B cell (primary cell): ENCODE results near the gene MYL10. TPM values are rescaled to one million over a fixed set of nuclear protein-coding genes. Genes with fewer than 3 reads are reported as not detected.

Experiments
- ATAC-seq: fragments of 200-7000 bp; cut with Tn5 transposase; one replicate; pipeline ENCODE4 v1.10.0; 2021; ENCODE audit warnings: low read depth, mild to moderate bottlenecking, moderate number of reproducible peaks, moderate library complexity
- CTCF ChIA-PET: fragments of 350-600 bp; sonication (Branson Sonifier 250); formaldehyde crosslinking; loops from one replicate; lab custom pipeline; 2021; ENCODE audit warnings: antibody characterized with exemption, inconsistent platforms; lab: Charles Lee
- POLR2A ChIA-PET: fragments of 350-600 bp; sonication (Branson Sonifier 250); formaldehyde crosslinking; loops from one replicate; lab custom pipeline; 2021; ENCODE audit warnings: antibody characterized with exemption; lab: Charles Lee
- DNase-seq: peaks from one replicate; pipeline ENCODE4 v3.0.0; 2013
- H2AFZ ChIP-seq: 2 replicates; pipeline ENCODE4 v1.6.1; 2012; ENCODE audit warnings: mild to moderate bottlenecking, low read depth, low read length; ENCODE audit not compliant: insufficient read depth, poor library complexity, severe bottlenecking
- H3K27ac ChIP-seq, 2 donors: 1 replicate in 1 of 2; 2 replicates in 1 of 2; pipeline ENCODE4 v1.5.1; 2012 to 2013; ENCODE audit warnings: low read length in 2 of 2, mild to moderate bottlenecking in 2 of 2, moderate library complexity in 1 of 2
- H3K27me3 ChIP-seq, 4 experiments: fragments of 200-600 bp in 1 of 4; sonication (generic) in 1 of 4; replicated peaks in 1 of 4; 1 replicate in 2 of 4; 2 replicates in 2 of 4; pipeline versions ENCODE4 v1.6.1 to v1.7.0; 2013 to 2016; ENCODE audit warnings: low read length in 3 of 4, mild to moderate bottlenecking in 2 of 4, mixed read lengths in 1 of 4, moderate library complexity in 1 of 4; ENCODE audit not compliant: insufficient read depth in 4 of 4, control insufficient read depth in 3 of 4; ENCODE audit errors: control extremely low read depth in 1 of 4
- H3K36me3 ChIP-seq, 2 experiments: replicated peaks in 1 of 2; 1 replicate in 1 of 2; 2 replicates in 1 of 2; pipeline versions ENCODE4 v1.6.1 to v1.7.1; 2013; ENCODE audit warnings: low read length in 1 of 2; ENCODE audit not compliant: insufficient read depth in 2 of 2, control insufficient read depth in 1 of 2; ENCODE audit errors: control extremely low read depth in 1 of 2, extremely low read depth in 1 of 2
- H3K4me1 ChIP-seq, 2 donors: fragments of 200-600 bp in 1 of 2; sonication (generic) in 1 of 2; 1 replicate in 1 of 2; 2 replicates in 1 of 2; pipeline versions ENCODE4 v1.5.1 to v1.6.1; 2013 to 2017; ENCODE audit warnings: low read length in 2 of 2; ENCODE audit not compliant: control insufficient read depth in 2 of 2, insufficient read depth in 2 of 2
- H3K4me2 ChIP-seq: replicated peaks from 2 replicates; pipeline ENCODE3; 2012; ENCODE audit warnings: mild to moderate bottlenecking, low read depth, low read length; ENCODE audit not compliant: poor library complexity, severe bottlenecking
- H3K4me3 ChIP-seq, 5 experiments: fragments of 200-600 bp in 1 of 5; sonication (generic) in 1 of 5; 1 replicate in 3 of 5; 2 replicates in 2 of 5; pipeline versions ENCODE4 v1.5.1 to v1.7.0; 2011 to 2016; ENCODE audit warnings: low read length in 4 of 5, mild to moderate bottlenecking in 4 of 5, low read depth in 2 of 5, control low read depth in 1 of 5, moderate library complexity in 1 of 5; ENCODE audit not compliant: insufficient read depth in 1 of 5; ENCODE audit errors: control extremely low read depth in 1 of 5, extremely low read depth in 1 of 5
- H3K79me2 ChIP-seq: fragments of 200-600 bp; sonication (generic); one replicate; pipeline ENCODE4 v1.6.0; 2016; ENCODE audit warnings: low read length; ENCODE audit not compliant: control insufficient read depth, insufficient read depth
- H3K9ac ChIP-seq: fragments of 200-600 bp; sonication (generic); 2 replicates; pipeline ENCODE4 v1.6.1; 2017; ENCODE audit warnings: mild to moderate bottlenecking, low read length, moderate library complexity
- H3K9me3 ChIP-seq, 3 donors: one replicate each; pipeline versions ENCODE4 v1.6.1 to v1.7.1; 2013; ENCODE audit warnings: low read length in 2 of 3; ENCODE audit not compliant: control insufficient read depth in 2 of 3, insufficient read depth in 1 of 3; ENCODE audit errors: control extremely low read depth in 1 of 3
- H4K20me1 ChIP-seq: 2 replicates; pipeline ENCODE4 v1.6.0; 2012; ENCODE audit warnings: mild to moderate bottlenecking, low read length; ENCODE audit not compliant: insufficient read depth, control insufficient read depth, poor library complexity, severe bottlenecking
- H3K27ac Mint-ChIP-seq: one replicate; pipeline ENCODE4 v1.8.0; 2021; ENCODE audit warnings: mixed read lengths
- H3K27me3 Mint-ChIP-seq: one replicate; pipeline ENCODE4 v1.8.0; 2021; ENCODE audit warnings: mixed read lengths
- H3K4me1 Mint-ChIP-seq: one replicate; pipeline ENCODE4 v1.8.0; 2021; ENCODE audit warnings: mixed read lengths
- H3K4me3 Mint-ChIP-seq: one replicate; pipeline ENCODE4 v1.8.0; 2021; ENCODE audit warnings: mixed read lengths
- H3K9me3 Mint-ChIP-seq: one replicate; pipeline ENCODE4 v1.8.0; 2022; ENCODE audit warnings: mixed read lengths; ENCODE audit not compliant: insufficient read depth
- CTCF ChIP-seq: fragments of 200-600 bp; IDR thresholded peaks from one replicate; pipeline ENCODE4 v1.8.0; 2022; ENCODE audit warnings: antibody characterized with exemption, mild to moderate bottlenecking
- EZH2 ChIP-seq: IDR thresholded peaks from 2 replicates; pipeline ENCODE4 v1.6.1; 2012; ENCODE audit warnings: borderline replicate concordance, low read depth, mild to moderate bottlenecking, moderate library complexity, low read length; ENCODE audit not compliant: insufficient read depth, poor library complexity, severe bottlenecking
- WGBS: methylation state at CpG from one replicate; pipeline ENCODE4 v1.1.5; 2013; ENCODE audit warnings: missing lambda C conversion rate; ENCODE audit not compliant: insufficient coverage; 5-methylcytosine and 5-hydroxymethylcytosine counted together
- intact Hi-C: fragments of 100-400 bp; cut with micrococcal nuclease; formaldehyde crosslinking; loops from one replicate; pipeline ENCODE4 v1.10.0; 2022
- polyA minus RNA-seq: library from RNA; depleted of rRNA, polyadenylated mRNA; stranded (reverse); fragments of >200 nt; gene quantifications from 2 replicates; pipeline ENCODE4 v1.2.3, GENCODE V29; 2012
- polyA plus RNA-seq: library from polyadenylated mRNA; depleted of rRNA; stranded (reverse); fragments of >200 nt; gene quantifications from 2 replicates; pipeline ENCODE4 v1.2.3, GENCODE V29; 2012
- total RNA-seq, 2 donors: library from RNA; stranded (reverse); fragments of 120-200 nt in 1 of 2; gene quantifications; 1 replicate in 1 of 2; 2 replicates in 1 of 2; pipeline versions ENCODE4 v1.2.3 to v1.2.4, GENCODE V29; 2013 to 2022

Gene MYL10
- total RNA-seq: not detected in 2 replicates
- total RNA-seq (2013): 0.51 TPM
- polyA plus RNA-seq: not detected in 2 replicates
- not detected in 2 replicates for polyA minus RNA-seq

DNA sequence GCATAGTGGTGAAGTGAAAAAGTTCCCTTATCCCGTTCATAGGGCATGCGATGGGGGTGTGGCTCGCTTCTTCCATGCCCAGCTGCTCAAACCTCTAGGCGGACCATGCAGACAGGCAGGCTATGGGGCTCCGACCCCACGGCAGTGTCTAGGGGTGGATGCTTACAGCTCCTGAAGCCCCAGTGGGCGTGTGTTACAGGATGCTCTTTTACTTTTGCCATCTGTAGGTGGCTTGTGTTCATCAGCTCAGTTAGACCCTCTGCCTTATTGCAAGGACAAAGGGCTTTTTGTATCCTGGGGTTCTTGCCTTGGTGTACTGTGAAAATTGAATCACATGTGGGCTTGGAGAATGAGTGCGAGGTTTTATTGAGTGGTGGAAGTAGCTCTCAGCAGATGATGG lies at the start of gene MYL10:
Gene MYL10 (minus strand): TSS at position 126 of the 400 bp plus-strand sequence. CDS start 178 bp downstream, outside the sequence.
- ATAC-seq (no peak), DNase-seq (no peak)
- H3K4me3 ChIP-seq: no peak within 1 kb of the TSS
- Mint-ChIP-seq H3K9me3 (no peaks in the 10 kb centered on the region), H3K4me3 (no peak within 1 kb of the TSS), H3K27ac (no peak within 1 kb of the TSS), H3K27me3 (peaks cover 24% of the 10 kb centered on the region), H3K4me1 (no peaks in the 10 kb centered on the region)
- no peak for TF ChIP-seq CTCF
- TF ChIP-seq EZH2: no peak
- H3K4me2 ChIP-seq: no peak within 1 kb of the TSS
- CTCF ChIA-PET: no interaction called here
- no peak within 1 kb of the TSS for H3K27ac ChIP-seq
- POLR2A ChIA-PET: no interaction called here
- no peak within 1 kb of the TSS for H2AFZ ChIP-seq
- no peaks in the 10 kb centered on the region for H4K20me1 ChIP-seq
- peaks cover 0 to 12% (median 3%) of the 10 kb centered on the region in 4 experiments for H3K27me3 ChIP-seq
- H3K9me3 ChIP-seq: peaks cover 0 to 11% (median 0%) of the 10 kb centered on the region in 3 donors
- no peaks in the 10 kb centered on the region for H3K36me3 ChIP-seq
- H3K9ac ChIP-seq: no peak within 1 kb of the TSS
- no peaks in the 10 kb centered on the region for H3K79me2 ChIP-seq
- no peaks in the 10 kb centered on the region for H3K4me1 ChIP-seq
- WGBS: 86% methylated on average over 8 of the region's 8 CpGs
- intact Hi-C loops: no loop called here

DNA sequence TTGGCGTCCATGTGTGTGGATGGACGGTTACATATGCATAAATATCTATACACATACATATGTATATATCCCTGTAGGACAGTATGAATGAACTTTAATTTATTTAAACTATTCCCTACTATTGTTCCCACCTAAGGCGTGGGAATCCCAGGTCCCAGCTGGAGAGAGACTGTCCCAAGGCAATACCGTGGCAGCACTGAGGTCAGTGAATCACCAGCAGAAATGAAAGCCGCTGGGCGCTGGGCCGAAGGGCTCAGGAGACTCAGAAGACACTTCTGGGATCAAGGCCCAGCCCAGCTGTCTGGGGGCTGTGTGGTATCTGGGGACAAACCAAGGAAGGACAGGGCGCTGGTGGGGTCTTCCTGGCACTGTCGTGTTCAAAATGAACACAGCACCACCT lies 49.6 kb upstream of the MYL10 start:
- Histone ChIP-seq H3K79me2 (no peaks in the 10 kb centered on the region), H3K27ac (no peak overlapping the region), H4K20me1 (no peaks in the 10 kb centered on the region), H3K4me2 (no peak overlapping the region), H3K9me3 (peaks cover 0 to 2% (median 0%) of the 10 kb centered on the region in 3 donors), H2AFZ (no peak overlapping the region), H3K9ac (no peak overlapping the region), H3K4me1 (no peaks in the 10 kb centered on the region), H3K4me3 (no peak overlapping the region), H3K36me3 (no peaks in the 10 kb centered on the region), H3K27me3 (no peaks in the 10 kb centered on the region)
- ChIA-PET CTCF (no interaction called here), POLR2A (interaction anchor here (0.6 kb wide), 1 partner anchor 156 kb away, joined by 10 read pairs; no protein-coding TSS in a partner anchor)
- no peak for DNase-seq
- WGBS: 94% methylated on average over 5 of the region's 9 CpGs
- ATAC-seq: no peak
- TF ChIP-seq EZH2 (no peak), CTCF (no peak)
- intact Hi-C loops: no loop called here
- Mint-ChIP-seq H3K27ac (no peak overlapping the region), H3K4me1 (no peaks in the 10 kb centered on the region), H3K4me3 (no peak overlapping the region), H3K27me3 (no peaks in the 10 kb centered on the region), H3K9me3 (no peaks in the 10 kb centered on the region)
